ENCODE measurements around the gene ISOC2. TPM values are rescaled to one million over a fixed set of nuclear protein-coding genes. Genes with fewer than 3 reads are reported as not detected.

Gene ISOC2
- total RNA-seq, 1 donor from 2014 or later = 39.8 TPM

- no peaks in the 10 kb centered on the region for H3K27me3 Mint-ChIP-seq (ENCODE audit: low read depth)
- peak within 1 kb of the TSS; percentile 91 for H3K27ac Mint-ChIP-seq (ENCODE audit: unreplicated experiment)
- H3K36me3 Mint-ChIP-seq (ENCODE audit: low read depth) = no peaks in the 10 kb centered on the region
- no peak for DNase-seq (ENCODE audit: low spot score)
- H3K4me1 Mint-ChIP-seq (ENCODE audit: low read depth) = peaks cover 28% of the 10 kb centered on the region
- no peaks in the 10 kb centered on the region for H3K9me3 Mint-ChIP-seq (ENCODE audit: low read depth)
- TF ChIP-seq CTCF (IDR thresholded peaks at IDR 0.05) = no peak
- peak within 1 kb of the TSS; percentile 68 for H3K4me3 Mint-ChIP-seq (ENCODE audit: unreplicated experiment)
Observed at GRCh38 chr19:55484593-55485438, 23.4 kb upstream of the ISOC2 start, which contains the start of gene NAT14. Gene NAT14, plus strand, starts transcription at chr19:55485188. Its CDS starts 521 bp downstream, at chr19:55485709.

GRCh38 chr19:55483706-55484592 lies 22.5 kb upstream of the ISOC2 start:
- H3K4me1 Mint-ChIP-seq (ENCODE audit: low read depth) = peaks cover 33% of the 10 kb centered on the region
- no peaks in the 10 kb centered on the region for H3K36me3 Mint-ChIP-seq (ENCODE audit: low read depth)
- no peak for TF ChIP-seq CTCF (IDR thresholded peaks at IDR 0.05)
- no peaks in the 10 kb centered on the region for H3K27me3 Mint-ChIP-seq (ENCODE audit: low read depth)
- H3K9me3 Mint-ChIP-seq (ENCODE audit: low read depth) = no peaks in the 10 kb centered on the region
- H3K27ac Mint-ChIP-seq (ENCODE audit: unreplicated experiment) = peak overlapping the region; percentile 36
- H3K4me3 Mint-ChIP-seq (ENCODE audit: unreplicated experiment) = peak overlapping the region; percentile 68
- DNase-seq (ENCODE audit: low spot score) = no peak

DNA sequence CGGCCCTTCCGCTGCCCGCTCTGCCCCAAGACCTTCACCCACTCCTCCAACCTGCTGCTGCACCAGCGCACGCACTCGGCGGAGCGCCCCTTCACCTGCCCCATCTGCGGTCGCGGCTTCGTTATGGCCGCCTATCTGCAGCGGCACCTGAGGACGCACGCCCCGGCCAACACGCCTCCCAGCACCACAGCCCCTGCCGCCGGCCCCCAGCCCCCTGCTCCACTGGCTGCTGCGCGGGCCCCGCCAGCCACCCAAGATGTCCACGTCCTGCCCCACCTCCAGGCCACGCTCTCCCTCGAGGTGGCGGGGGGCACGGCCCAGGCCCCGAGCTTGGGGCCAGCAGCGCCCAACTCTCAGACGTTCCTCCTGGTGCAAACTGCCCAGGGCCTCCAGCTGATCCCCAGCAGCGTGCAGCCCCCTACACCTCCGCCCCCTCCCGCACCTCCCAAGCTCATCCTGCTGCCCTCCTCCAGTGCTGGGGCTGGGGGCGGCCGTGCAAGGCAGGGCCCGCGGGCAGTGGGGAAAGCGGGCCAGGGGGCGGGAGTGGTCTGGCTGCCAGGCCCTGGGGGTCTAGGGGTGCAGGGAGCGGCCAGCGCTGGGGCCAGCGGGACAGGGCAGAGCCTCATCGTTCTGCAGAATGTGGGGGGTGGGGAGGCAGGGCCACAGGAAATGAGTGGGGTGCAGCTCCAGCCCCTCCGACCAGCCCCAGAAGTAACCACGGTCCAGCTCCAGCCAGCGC lies 21.7 kb upstream of the ISOC2 start:
- no peak for TF ChIP-seq CTCF (IDR thresholded peaks at IDR 0.05)
- no peak overlapping the region for H3K27ac Mint-ChIP-seq (ENCODE audit: unreplicated experiment)
- H3K27me3 Mint-ChIP-seq (ENCODE audit: low read depth) = no peaks in the 10 kb centered on the region
- peaks cover 38% of the 10 kb centered on the region for H3K4me1 Mint-ChIP-seq (ENCODE audit: low read depth)
- H3K9me3 Mint-ChIP-seq (ENCODE audit: low read depth) = no peaks in the 10 kb centered on the region
- no peak overlapping the region for H3K4me3 Mint-ChIP-seq (ENCODE audit: unreplicated experiment)
- DNase-seq (ENCODE audit: low spot score) = no peak
- H3K36me3 Mint-ChIP-seq (ENCODE audit: low read depth) = no peaks in the 10 kb centered on the region

DNA sequence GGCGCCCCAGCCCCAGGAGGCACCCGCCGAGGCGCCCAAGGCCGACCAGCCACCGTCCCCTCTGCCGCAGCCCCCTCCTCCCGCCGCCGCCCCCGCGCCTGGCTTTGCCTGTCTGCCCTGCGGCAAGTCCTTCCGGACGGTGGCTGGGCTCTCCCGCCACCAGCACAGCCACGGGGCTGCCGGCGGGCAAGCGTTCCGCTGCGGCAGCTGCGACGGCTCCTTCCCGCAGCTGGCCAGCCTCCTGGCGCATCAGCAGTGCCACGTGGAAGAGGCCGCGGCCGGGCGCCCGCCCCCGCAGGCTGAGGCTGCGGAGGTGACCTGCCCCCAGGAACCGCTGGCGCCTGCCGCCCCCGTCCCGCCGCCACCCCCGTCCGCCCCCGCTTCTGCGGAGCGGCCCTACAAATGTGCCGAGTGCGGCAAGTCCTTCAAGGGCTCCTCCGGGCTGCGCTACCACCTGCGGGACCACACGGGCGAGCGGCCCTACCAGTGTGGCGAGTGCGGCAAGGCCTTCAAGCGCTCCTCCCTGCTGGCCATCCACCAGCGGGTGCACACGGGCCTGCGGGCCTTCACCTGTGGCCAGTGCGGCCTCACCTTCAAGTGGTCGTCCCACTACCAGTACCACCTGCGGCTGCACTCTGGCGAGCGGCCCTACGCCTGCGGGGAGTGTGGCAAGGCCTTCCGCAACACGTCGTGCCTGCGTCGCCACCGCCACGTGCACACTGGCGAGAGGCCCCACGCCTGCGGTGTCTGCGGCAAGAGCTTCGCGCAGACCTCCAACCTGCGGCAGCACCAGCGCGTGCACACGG lies 20.9 kb upstream of the ISOC2 start:
- TF ChIP-seq CTCF (IDR thresholded peaks at IDR 0.05) = no peak
- Mint-ChIP-seq H3K9me3 (ENCODE audit: low read depth) (no peaks in the 10 kb centered on the region), H3K27me3 (ENCODE audit: low read depth) (no peaks in the 10 kb centered on the region), H3K4me1 (ENCODE audit: low read depth) (peaks cover 39% of the 10 kb centered on the region), H3K4me3 (ENCODE audit: unreplicated experiment) (no peak overlapping the region), H3K36me3 (ENCODE audit: low read depth) (no peaks in the 10 kb centered on the region), H3K27ac (ENCODE audit: unreplicated experiment) (no peak overlapping the region)
- DNase-seq (ENCODE audit: low spot score) = no peak
